ENCODE results near the gene C1orf21. TPM values are rescaled to one million over a fixed set of nuclear protein-coding genes. Genes with fewer than 3 reads are reported as not detected.

C1orf21 gene
- total and polyA plus RNA-seq, 2 donors (not counting 3 experiments of a cell fraction or from before 2014, with no cell fraction given): 0.79 to 8.5 TPM

- Histone ChIP-seq H3K9me3 (replicated peaks; ENCODE audit: control insufficient read depth, insufficient read depth, low read length) (no peaks in the 10 kb centered on the region), H3K36me3 (ENCODE audit: control insufficient read depth in 2 of 2, extremely low read depth in 1 of 2, insufficient read depth in 2 of 2, low read length in 2 of 2) (no peaks in the 10 kb centered on the region), H4K20me1 (replicated peaks; ENCODE audit: control insufficient read depth, extremely low read depth, insufficient read depth, low read length) (no peaks in the 10 kb centered on the region), H2AFZ (ENCODE audit: low read depth, low read length) (no peak overlapping the region), H3K79me2 (ENCODE audit: control insufficient read depth, insufficient read depth, low read length) (no peaks in the 10 kb centered on the region), H3K4me1 (ENCODE audit: control insufficient read depth, extremely low read depth, insufficient read depth, low read length) (no peaks in the 10 kb centered on the region), H3K9ac (replicated peaks; ENCODE audit: extremely low read depth, insufficient read depth, low read length) (no peak overlapping the region), H3K27ac (ENCODE audit: insufficient read depth, low read depth, low read length) (no peak overlapping the region), H3K9me1 (replicated peaks; ENCODE audit: control insufficient read depth, extremely low read depth, insufficient read depth, low read length) (no peaks in the 10 kb centered on the region), H3K4me3 (replicated peaks in 1 of 3; ENCODE audit: insufficient read depth in 1 of 3, low read depth in 1 of 3, low read length in 3 of 3) (no peak overlapping the region), H3K27me3 (ENCODE audit: control insufficient read depth in 2 of 2, insufficient read depth in 2 of 2, low read length in 2 of 2) (no peaks in the 10 kb centered on the region), H3K4me2 (ENCODE audit: insufficient read depth, low read length) (no peak overlapping the region)
- intact Hi-C loops (cut with micrococcal nuclease): no loop called here
- BruUV-seq (replicated peaks): no TSS peak
- CTCF ChIA-PET: no interaction called here
- DNase-seq (ENCODE audit: low read depth, low spot score) (no peak), FAIRE-seq (no peak)
- POLR2A ChIA-PET: no interaction called here
- dilution Hi-C loops (cut with MboI; ENCODE audit: extremely low pct_ligation_motif_present, low sequenced_read_pairs): no loop called here
- TF ChIP-seq JUN (IDR thresholded peaks at IDR 0.05; ENCODE audit: borderline replicate concordance, insufficient read depth, insufficient read length, low read depth) (no peak), POLR2AphosphoS5 (IDR thresholded peaks at IDR 0.05; ENCODE audit: insufficient read depth, low read depth, low read length) (no peak), CTCF (IDR thresholded peaks at IDR 0.05; ENCODE audit: extremely low read depth in 1 of 2, insufficient read depth in 1 of 2, low read depth in 1 of 2, low read length in 2 of 2) (no peak), GATA2 (IDR thresholded peaks at IDR 0.05; ENCODE audit: insufficient read depth, insufficient read length, low read depth, low read length) (no peak), MYC (IDR thresholded peaks at IDR 0.05; ENCODE audit: low read depth, low read length) (no peak), POLR2A (IDR thresholded peaks at IDR 0.05; ENCODE audit: low read depth, low read length) (no peak), FOS (IDR thresholded peaks at IDR 0.05; ENCODE audit: borderline replicate concordance, insufficient read depth, low read length) (no peak)
Measured at GRCh38 chr1:184404727-184405027, 17.8 kb downstream of the C1orf21 start.
